ENCODE results near the gene C12orf76. TPM values are rescaled to one million over a fixed set of nuclear protein-coding genes. Genes with fewer than 3 reads are reported as not detected.

The C12orf76 gene
- total and polyA plus RNA-seq, 9 of the 15 experiments (the other 6 are each of a cell fraction or from before 2014, with no cell fraction given) = 6.3 to 38.6 (median 12.3) TPM

DNA sequence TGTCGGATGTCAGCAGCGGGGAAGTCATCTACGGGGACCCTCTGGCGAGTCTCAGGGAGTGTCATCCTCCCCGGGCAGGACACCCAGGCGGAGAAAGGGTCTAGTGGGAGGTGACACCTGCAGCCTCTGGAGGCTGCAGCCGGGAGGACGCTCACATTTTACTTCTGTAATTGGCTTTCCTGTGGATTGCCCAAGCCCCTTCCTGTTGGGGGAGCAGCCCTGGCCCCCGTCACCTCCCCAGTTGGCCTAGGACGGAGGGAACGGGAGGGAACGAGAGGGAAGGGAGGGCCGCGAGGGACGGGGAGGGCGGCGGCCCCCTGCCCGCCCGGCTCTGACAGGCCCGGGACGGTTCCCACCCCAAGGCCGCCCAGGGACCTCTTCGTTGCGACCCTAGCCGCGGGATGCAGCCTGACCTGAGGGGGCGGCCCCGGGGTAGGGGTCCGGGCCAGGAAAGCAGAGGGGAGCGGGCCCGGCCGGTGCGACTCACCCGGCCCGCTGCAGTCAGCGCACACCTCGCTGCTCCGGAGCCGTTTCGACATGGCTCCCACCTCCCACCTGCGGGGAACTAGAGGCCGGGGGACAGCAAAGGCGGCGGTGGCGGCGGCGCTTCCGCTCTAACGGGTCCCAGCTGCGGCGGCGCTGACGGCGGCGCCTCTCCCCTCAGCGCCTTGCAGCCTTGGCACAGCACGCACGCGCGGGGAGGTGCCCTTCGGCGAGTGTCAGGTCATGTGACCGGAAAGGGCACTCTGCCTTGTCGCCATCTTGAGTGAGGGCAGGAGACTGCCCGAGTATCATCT lies 52.4 kb downstream of the C12orf76 start, which contains the start of gene GIT2 (continued):
- TF ChIP-seq, protein P1, sequence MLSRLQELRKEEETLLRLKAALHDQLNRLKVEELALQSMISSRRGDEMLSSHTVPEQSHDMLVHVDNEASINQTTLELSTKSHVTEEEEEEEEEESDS (CRISPR knock-in tag; IDR thresholded peaks at IDR 0.05) = no peak
- TF ChIP-seq CBX2 (IDR thresholded peaks at IDR 0.05; ENCODE audit: insufficient read depth, low read length, poor library complexity, severe bottlenecking) = no peak
- peak; percentile 85 for TF ChIP-seq ZBTB2 (IDR thresholded peaks at IDR 0.05)
- no peak for TF ChIP-seq SMAD2 (IDR thresholded peaks at IDR 0.05; ENCODE audit: low read depth, low read length)
- TF ChIP-seq, protein P2, sequence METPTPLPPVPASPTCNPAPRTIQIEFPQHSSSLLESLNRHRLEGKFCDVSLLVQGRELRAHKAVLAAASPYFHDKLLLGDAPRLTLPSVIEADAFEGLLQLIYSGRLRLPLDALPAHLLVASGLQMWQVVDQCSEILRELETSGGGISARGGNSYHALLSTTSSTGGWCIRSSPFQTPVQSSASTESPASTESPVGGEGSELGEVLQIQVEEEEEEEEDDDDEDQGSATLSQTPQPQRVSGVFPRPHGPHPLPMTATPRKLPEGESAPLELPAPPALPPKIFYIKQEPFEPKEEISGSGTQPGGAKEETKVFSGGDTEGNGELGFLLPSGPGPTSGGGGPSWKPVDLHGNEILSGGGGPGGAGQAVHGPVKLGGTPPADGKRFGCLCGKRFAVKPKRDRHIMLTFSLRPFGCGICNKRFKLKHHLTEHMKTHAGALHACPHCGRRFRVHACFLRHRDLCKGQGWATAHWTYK (CRISPR knock-in tag; IDR thresholded peaks at IDR 0.05) = 0 out of 2 replicates have a peak, but pooled peaks have one; percentile 62
- no peak for TF ChIP-seq BDP1 (IDR thresholded peaks at IDR 0.05; ENCODE audit: insufficient read depth, insufficient read length)
- peak; percentile 90 for TF ChIP-seq RBBP5 (IDR thresholded peaks at IDR 0.05; ENCODE audit: borderline replicate concordance, insufficient read depth, low read length, poor library complexity, severe bottlenecking)
- TF ChIP-seq, protein P3, sequence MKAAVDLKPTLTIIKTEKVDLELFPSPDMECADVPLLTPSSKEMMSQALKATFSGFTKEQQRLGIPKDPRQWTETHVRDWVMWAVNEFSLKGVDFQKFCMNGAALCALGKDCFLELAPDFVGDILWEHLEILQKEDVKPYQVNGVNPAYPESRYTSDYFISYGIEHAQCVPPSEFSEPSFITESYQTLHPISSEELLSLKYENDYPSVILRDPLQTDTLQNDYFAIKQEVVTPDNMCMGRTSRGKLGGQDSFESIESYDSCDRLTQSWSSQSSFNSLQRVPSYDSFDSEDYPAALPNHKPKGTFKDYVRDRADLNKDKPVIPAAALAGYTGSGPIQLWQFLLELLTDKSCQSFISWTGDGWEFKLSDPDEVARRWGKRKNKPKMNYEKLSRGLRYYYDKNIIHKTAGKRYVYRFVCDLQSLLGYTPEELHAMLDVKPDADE (conservative IDR thresholded peaks at IDR 0.05; ENCODE audit: control insufficient read depth, low read depth, low read length) = 0 out of 2 replicates have a peak, but pooled peaks have one; percentile 52
- TF ChIP-seq CTBP1 (IDR thresholded peaks at IDR 0.05; ENCODE audit: borderline replicate concordance) = peak; percentile 44; the same call in 1 of the 2 replicates
- no peak for TF ChIP-seq CBFA2T3 (IDR thresholded peaks at IDR 0.05)
- TF ChIP-seq PHB2 (IDR thresholded peaks at IDR 0.05; ENCODE audit: low read depth) = no peak
- no peak for TF ChIP-seq ZFP36 (IDR thresholded peaks at IDR 0.05; ENCODE audit: low read depth, low read length, partially characterized antibody)
- TF ChIP-seq, protein P4, sequence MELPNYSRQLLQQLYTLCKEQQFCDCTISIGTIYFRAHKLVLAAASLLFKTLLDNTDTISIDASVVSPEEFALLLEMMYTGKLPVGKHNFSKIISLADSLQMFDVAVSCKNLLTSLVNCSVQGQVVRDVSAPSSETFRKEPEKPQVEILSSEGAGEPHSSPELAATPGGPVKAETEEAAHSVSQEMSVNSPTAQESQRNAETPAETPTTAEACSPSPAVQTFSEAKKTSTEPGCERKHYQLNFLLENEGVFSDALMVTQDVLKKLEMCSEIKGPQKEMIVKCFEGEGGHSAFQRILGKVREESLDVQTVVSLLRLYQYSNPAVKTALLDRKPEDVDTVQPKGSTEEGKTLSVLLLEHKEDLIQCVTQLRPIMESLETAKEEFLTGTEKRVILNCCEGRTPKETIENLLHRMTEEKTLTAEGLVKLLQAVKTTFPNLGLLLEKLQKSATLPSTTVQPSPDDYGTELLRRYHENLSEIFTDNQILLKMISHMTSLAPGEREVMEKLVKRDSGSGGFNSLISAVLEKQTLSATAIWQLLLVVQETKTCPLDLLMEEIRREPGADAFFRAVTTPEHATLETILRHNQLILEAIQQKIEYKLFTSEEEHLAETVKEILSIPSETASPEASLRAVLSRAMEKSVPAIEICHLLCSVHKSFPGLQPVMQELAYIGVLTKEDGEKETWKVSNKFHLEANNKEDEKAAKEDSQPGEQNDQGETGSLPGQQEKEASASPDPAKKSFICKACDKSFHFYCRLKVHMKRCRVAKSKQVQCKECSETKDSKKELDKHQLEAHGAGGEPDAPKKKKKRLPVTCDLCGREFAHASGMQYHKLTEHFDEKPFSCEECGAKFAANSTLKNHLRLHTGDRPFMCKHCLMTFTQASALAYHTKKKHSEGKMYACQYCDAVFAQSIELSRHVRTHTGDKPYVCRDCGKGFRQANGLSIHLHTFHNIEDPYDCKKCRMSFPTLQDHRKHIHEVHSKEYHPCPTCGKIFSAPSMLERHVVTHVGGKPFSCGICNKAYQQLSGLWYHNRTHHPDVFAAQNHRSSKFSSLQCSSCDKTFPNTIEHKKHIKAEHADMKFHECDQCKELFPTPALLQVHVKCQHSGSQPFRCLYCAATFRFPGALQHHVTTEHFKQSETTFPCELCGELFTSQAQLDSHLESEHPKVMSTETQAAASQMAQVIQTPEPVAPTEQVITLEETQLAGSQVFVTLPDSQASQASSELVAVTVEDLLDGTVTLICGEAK (IDR thresholded peaks at IDR 0.05) = peak; percentile 80
- TF ChIP-seq, protein P4 (CRISPR knock-in tag; IDR thresholded peaks at IDR 0.05) = no peak

Measured in K562 (cell line).